HepG2 (cell line): ENCODE results near the gene TNFRSF6B. TPM values are rescaled to one million over a fixed set of nuclear protein-coding genes. Genes with fewer than 3 reads are reported as not detected.

Experiments used
- ATAC-seq: fragments of 200-7000 bp; cut with Tn5 transposase; 3 replicates; pipeline ENCODE4 v1.9.1; 2020; ENCODE audit warnings: mild to moderate bottlenecking, moderate library complexity
- BruUV-seq: library from RNA; stranded (reverse); fragments of 400-500 nt; replicated peaks from 2 replicates; lab custom pipeline; 2021; lab: Mats Ljungman, UMichigan
- CTCF ChIA-PET: fragments of 300-600 bp; formaldehyde crosslinking; extraction: SDS; loops from one replicate; lab custom pipeline; 2021; ENCODE audit warnings: low total read pairs, inconsistent platforms, low intra/inter-chr PET ratio; lab: Yijun Ruan, JAX
- POLR2A ChIA-PET: fragments of 350-600 bp; sonication (Branson Sonifier 250); formaldehyde crosslinking; loops from one replicate; lab custom pipeline; 2020; ENCODE audit warnings: antibody characterized with exemption, inconsistent platforms; lab: Yijun Ruan, JAX
- DNase-seq: peaks from one replicate; pipeline ENCODE4 v3.0.0-alpha.2; 2015; ENCODE audit warnings: low spot score
- FAIRE-seq: peaks from 3 replicates; lab custom pipeline; 2011; peaks lifted over from hg19 to GRCh38; lab: Jason Lieb, UNC
- H2AFZ ChIP-seq: one replicate; pipeline ENCODE4 v1.6.1; 2011; ENCODE audit warnings: low read length, inconsistent platforms
- H3K27ac ChIP-seq: fragments of 300-600 bp; 3 replicates; pipeline ENCODE4 v1.8.0; 2011; ENCODE audit warnings: mixed run types, mild to moderate bottlenecking, mixed read lengths, low read length, inconsistent platforms; ENCODE audit not compliant: insufficient read depth; ENCODE audit errors: extremely low read length
- H3K27me3 ChIP-seq, 2 experiments: fragments of 200-600 bp in 1 of 2; 2 replicates in 1 of 2; 3 replicates in 1 of 2; pipeline versions ENCODE4 v1.6.0 to v1.8.0; 2011; ENCODE audit warnings: low read length in 2 of 2, mild to moderate bottlenecking in 2 of 2, moderate library complexity in 2 of 2, inconsistent platforms in 1 of 2; ENCODE audit not compliant: insufficient read depth in 2 of 2, control insufficient read depth in 1 of 2
- H3K36me3 ChIP-seq, 2 experiments: fragments of 200-600 bp in 1 of 2; replicated peaks in 1 of 2; 2 replicates in 1 of 2; 3 replicates in 1 of 2; pipeline versions ENCODE4 v1.5.1 to v1.8.0; 2011; ENCODE audit warnings: low read length in 2 of 2, inconsistent platforms in 1 of 2; ENCODE audit not compliant: insufficient read depth in 2 of 2, control insufficient read depth in 1 of 2
- H3K4me1 ChIP-seq: 2 replicates; pipeline ENCODE4 v1.5.1; 2012; ENCODE audit warnings: low read length, inconsistent platforms; ENCODE audit not compliant: insufficient read depth
- H3K4me2 ChIP-seq: 2 replicates; pipeline ENCODE4 v1.6.0; 2011; ENCODE audit warnings: low read depth, low read length, inconsistent platforms
- H3K4me3 ChIP-seq, 3 experiments: fragments of 200-600 bp in 1 of 3; sonication (generic), shearing (Covaris generic) in 1 of 3; replicated peaks in 1 of 3; 2 replicates each; pipeline ENCODE4 v1.5.1; 2011 to 2016; ENCODE audit warnings: low read length in 3 of 3, inconsistent platforms in 2 of 3, low read depth in 2 of 3, mild to moderate bottlenecking in 2 of 3, control low read depth in 1 of 3, mixed read lengths in 1 of 3; ENCODE audit not compliant: insufficient read depth in 1 of 3
- H3K79me2 ChIP-seq: one replicate; pipeline ENCODE4 v1.6.1; 2011; ENCODE audit warnings: low read length, inconsistent platforms; ENCODE audit not compliant: insufficient read depth
- H3K9ac ChIP-seq: 2 replicates; pipeline ENCODE4 v1.6.0; 2011; ENCODE audit warnings: mild to moderate bottlenecking, low read depth, low read length, inconsistent platforms; ENCODE audit not compliant: insufficient read depth
- H3K9me3 ChIP-seq: 2 replicates; pipeline ENCODE4 v1.5.1; 2012; ENCODE audit warnings: mild to moderate bottlenecking, low read length
- H4K20me1 ChIP-seq: 2 replicates; pipeline ENCODE4 v1.6.0; 2011; ENCODE audit warnings: inconsistent platforms, mild to moderate bottlenecking, low read length, moderate library complexity; ENCODE audit not compliant: insufficient read depth
- AGO2 ChIP-seq: fragments of 200-400 bp; formaldehyde crosslinking; optimal IDR thresholded peaks from 2 replicates; pipeline ENCODE3; 2017; ENCODE audit warnings: mild to moderate bottlenecking, low read depth, low read length, moderate library complexity
- HNRNPL ChIP-seq: fragments of 200-400 bp; formaldehyde crosslinking; IDR thresholded peaks from 2 replicates; pipeline ENCODE4 v1.6.1; 2017; ENCODE audit warnings: mild to moderate bottlenecking, low read depth, low read length
- MXD1 ChIP-seq: sonication (generic); formaldehyde crosslinking; IDR thresholded peaks from 2 replicates; pipeline ENCODE4 v1.4.0; 2020; ENCODE audit warnings: mild to moderate bottlenecking, missing genetic modification reagents
- NFIB ChIP-seq: sonication (generic); formaldehyde crosslinking; IDR thresholded peaks from 2 replicates; pipeline ENCODE4 v1.9.0; 2021; ENCODE audit warnings: missing genetic modification reagents, mild to moderate bottlenecking, borderline replicate concordance
- SKI ChIP-seq: fragments of 450-650 bp; IDR thresholded peaks from one replicate; pipeline ENCODE4 v1.6.1; 2018; ENCODE audit warnings: mild to moderate bottlenecking; ENCODE audit not compliant: partially characterized antibody
- ZNF687 ChIP-seq: sonication (generic); formaldehyde crosslinking; IDR thresholded peaks from 2 replicates; pipeline ENCODE4 v1.5.1; 2020; ENCODE audit warnings: mild to moderate bottlenecking, missing genetic modification reagents, moderate library complexity
- WGBS: methylation state at CpG from one replicate; pipeline ENCODE4 v1.1.6; 2017; ENCODE audit warnings: low lambda C conversion rate; 5-methylcytosine and 5-hydroxymethylcytosine counted together
- in situ Hi-C: cut with HindIII; loops from 2 replicates; pipeline ENCODE4 v1.10.0; 2017; ENCODE audit warnings: low pct_unique_long_range_greater_than_20kb; ENCODE audit not compliant: extremely low pct_ligation_motif_present
- intact Hi-C: fragments of 100-400 bp; cut with micrococcal nuclease; formaldehyde crosslinking; loops from one replicate; pipeline ENCODE4 v1.10.0; 2022; ENCODE audit not compliant: unreplicated experiment
- polyA plus RNA-seq, 8 experiments: library from polyadenylated mRNA; depleted of rRNA in 3 of 8; stranded (reverse) in 7 of 8; unstranded in 1 of 8; fragments of >200 nt; fragmentation: Illumina TruSeq in 4 of 8; extraction: Trizol in 4 of 8; gene quantifications; 2 replicates each; pipeline versions ENCODE4 v1.2.1 to v1.2.3, GENCODE V29; 2011 to 2016; ENCODE audit warnings: low read depth in 4 of 8, missing spikeins in 1 of 8, mixed read lengths in 1 of 8; ENCODE audit not compliant: insufficient read depth in 1 of 8
- total RNA-seq, 5 experiments: library from RNA; depleted of rRNA; stranded (reverse); fragments of >200 nt; fragmentation: Illumina TruSeq; extraction: Trizol; gene quantifications; 2 replicates each; pipeline ENCODE4 v1.2.3, GENCODE V29; 2016; ENCODE audit warnings: low read depth in 1 of 5

The TNFRSF6B gene
- total and polyA plus RNA-seq, 2 of the 13 experiments (the other 11 are each of a cell fraction or from before 2014, with no cell fraction given) = 0.24 TPM; not detected in 1

- FAIRE-seq = no peak
- peaks cover 26 to 40% of the 10 kb centered on the region in 2 experiments for H3K36me3 ChIP-seq
- ATAC-seq = no peak
Measured at GRCh38 chr20:63661108-63661507, 35.3 kb upstream of the TNFRSF6B start.

More at GRCh38 chr20:63661108-63661507, 35.3 kb upstream of the TNFRSF6B start:
- no peak overlapping the region for H2AFZ ChIP-seq
- H4K20me1 ChIP-seq = no peaks in the 10 kb centered on the region
- no peak for DNase-seq
- peaks cover 17% of the 10 kb centered on the region for H3K79me2 ChIP-seq
- TF ChIP-seq SKI (no peak), ZNF687 (CRISPR knock-in tag) (peak; percentile 11; the same call in 1 of the 2 replicates), NFIB (CRISPR knock-in tag) (0 out of 2 replicates have a peak, but pooled peaks have one; percentile 34), AGO2 (peak; percentile 33), MXD1 (CRISPR knock-in tag) (peak; percentile 24; the same call in 1 of the 2 replicates), HNRNPL (0 out of 2 replicates have a peak, but pooled peaks have one; percentile 33)
- TF ChIP-seq, all 625 proteins: peak for 5
- Histone ChIP-seq H3K4me1 (peaks cover 31% of the 10 kb centered on the region), H3K27me3 (no peaks in the 10 kb centered on the region; a peak in 1 of 5 replicates), H3K27ac (no peak overlapping the region), H3K9me3 (no peaks in the 10 kb centered on the region), H3K4me3 (no peak overlapping the region), H3K4me2 (no peak overlapping the region), H3K9ac (no peak overlapping the region)
- in situ Hi-C loops (no loop called here), intact Hi-C loops (no loop called here)
- 98% methylated on average over 22 of the region's 22 CpGs for WGBS
- no TSS peak for BruUV-seq
- ChIA-PET CTCF (no interaction called here), POLR2A (no interaction called here)
